K562 (cell line): Measurements from ENCODE around the gene USP20. TPM values are rescaled to one million over a fixed set of nuclear protein-coding genes. Genes with fewer than 3 reads are reported as not detected.

ENCODE experiments used
- ATAC-seq: fragments of 200-7000 bp; cut with Tn5 transposase; 3 replicates; pipeline ENCODE4 v1.9.1; 2020; ENCODE audit warnings: moderate library complexity
- BruUV-seq: library from RNA; stranded (reverse); fragments of 400-500 nt; replicated peaks from 2 replicates; lab custom pipeline; 2021; lab: Mats Ljungman, UMichigan
- CTCF ChIA-PET: fragments of 300-600 bp; formaldehyde crosslinking; extraction: SDS; loops from one replicate; lab custom pipeline; 2021; ENCODE audit warnings: low intra/inter-chr PET ratio; lab: Yijun Ruan, JAX
- POLR2A ChIA-PET: fragments of 300-600, 350-650 bp; sonication (Branson Sonifier 250); formaldehyde crosslinking; extraction: SDS; loops from one replicate; lab custom pipeline; 2021; ENCODE audit warnings: antibody characterized with exemption, inconsistent platforms; lab: Yijun Ruan, JAX
- DNase-seq, 4 experiments: peaks; one replicate each; pipeline versions ENCODE4 v3.0.0 to v3.0.0-alpha.2; 2011 to 2018; ENCODE audit warnings: low spot score in 3 of 4, mixed read lengths in 3 of 4; ENCODE audit errors: extremely low read depth in 1 of 4
- FAIRE-seq: peaks from 2 replicates; lab custom pipeline; 2011; peaks lifted over from hg19 to GRCh38; lab: Jason Lieb, UNC
- H2AFZ ChIP-seq: 2 replicates; pipeline ENCODE4 v1.6.0; 2011; ENCODE audit warnings: low read depth, low read length, control low read depth, inconsistent platforms
- H3K27ac ChIP-seq: fragments of 200-600 bp; 3 replicates; pipeline ENCODE4 v1.8.0; 2011; ENCODE audit warnings: low read depth, mild to moderate bottlenecking, control low read depth, inconsistent platforms, low read length, moderate library complexity, mixed read lengths; ENCODE audit errors: extremely low read depth
- H3K27me3 ChIP-seq, 2 experiments: fragments of 300-600 bp in 1 of 2; 2 replicates in 1 of 2; 3 replicates in 1 of 2; pipeline versions ENCODE4 v1.6.0 to v1.8.0; 2011; ENCODE audit warnings: inconsistent platforms in 2 of 2, low read length in 2 of 2, mild to moderate bottlenecking in 1 of 2, mixed read lengths in 1 of 2, moderate library complexity in 1 of 2; ENCODE audit not compliant: control insufficient read depth in 2 of 2, insufficient read depth in 2 of 2
- H3K36me3 ChIP-seq: fragments of 300-600 bp; 3 replicates; pipeline ENCODE4 v1.8.0; 2011; ENCODE audit warnings: mild to moderate bottlenecking, low read length, inconsistent platforms; ENCODE audit not compliant: control insufficient read depth, insufficient read depth
- H3K4me1 ChIP-seq, 2 experiments: fragments of 200-600 bp in 1 of 2; replicated peaks in 1 of 2; 2 replicates in 1 of 2; 3 replicates in 1 of 2; pipeline versions ENCODE4 v1.5.1 to v1.8.0; 2011; ENCODE audit warnings: inconsistent platforms in 2 of 2, low read length in 2 of 2, mild to moderate bottlenecking in 1 of 2, mixed read lengths in 1 of 2, moderate library complexity in 1 of 2; ENCODE audit not compliant: control insufficient read depth in 2 of 2, insufficient read depth in 2 of 2
- H3K4me2 ChIP-seq: 2 replicates; pipeline ENCODE4 v1.6.1; 2011; ENCODE audit warnings: low read length, control low read depth, inconsistent platforms, mixed read lengths; ENCODE audit not compliant: insufficient read depth
- H3K4me3 ChIP-seq: fragments of 200-600 bp; sonication (generic), shearing (Covaris generic); 2 replicates; pipeline ENCODE4 v1.5.1; 2016; ENCODE audit warnings: control low read depth, inconsistent platforms
- H3K79me2 ChIP-seq: fragments of 200-600 bp; 3 replicates; pipeline ENCODE4 v1.8.0; 2011; ENCODE audit warnings: low read length, inconsistent platforms; ENCODE audit not compliant: control insufficient read depth, insufficient read depth
- H3K9ac ChIP-seq, 2 experiments: 2 replicates each; pipeline versions ENCODE4 v1.6.0 to v1.6.1; 2011; ENCODE audit warnings: low read depth in 2 of 2, low read length in 2 of 2, control low read depth in 1 of 2, inconsistent platforms in 1 of 2, mild to moderate bottlenecking in 1 of 2, mixed read lengths in 1 of 2; ENCODE audit not compliant: insufficient read depth in 1 of 2
- H3K9me1 ChIP-seq: one replicate; pipeline ENCODE4 v1.6.0; 2011; ENCODE audit warnings: inconsistent platforms, mild to moderate bottlenecking, low read length, moderate library complexity; ENCODE audit not compliant: control insufficient read depth, insufficient read depth
- H3K9me3 ChIP-seq: replicated peaks from 2 replicates; pipeline ENCODE4 v1.5.1; 2011; ENCODE audit warnings: low read depth, low read length, inconsistent platforms; ENCODE audit not compliant: control insufficient read depth, insufficient read depth
- H4K20me1 ChIP-seq: replicated peaks from 2 replicates; pipeline ENCODE4 v1.6.1; 2011; ENCODE audit warnings: low read length, inconsistent platforms, mixed read lengths; ENCODE audit not compliant: control insufficient read depth, insufficient read depth
- CREM ChIP-seq: IDR thresholded peaks from 2 replicates; pipeline ENCODE4 v1.6.1; 2014; ENCODE audit warnings: antibody characterized with exemption, low read depth
- EHMT2 ChIP-seq: fragments of 450-650 bp; IDR thresholded peaks from 2 replicates; pipeline ENCODE4 v1.6.1; 2018; ENCODE audit warnings: antibody characterized with exemption
- FOXO4 ChIP-seq: fragments of 450-650 bp; formaldehyde crosslinking; IDR thresholded peaks from 2 replicates; pipeline ENCODE4 v1.4.0; 2020; ENCODE audit warnings: mild to moderate bottlenecking, moderate library complexity
- MED1 ChIP-seq: sonication (generic); formaldehyde crosslinking; IDR thresholded peaks from 2 replicates; pipeline ENCODE4 v1.8.1; 2023; ENCODE audit warnings: missing genetic modification reagents, borderline replicate concordance
- NFIX ChIP-seq: fragments of 250-450 bp; sonication (Bioruptor Pico); IDR thresholded peaks from 2 replicates; pipeline ENCODE4 v1.4.0; 2020; ENCODE audit warnings: low read depth, mild to moderate bottlenecking, moderate library complexity
- WGBS: fragments of 100-300 bp; shearing (Covaris generic); methylation state at CpG from one replicate; pipeline ENCODE4 v1.1.6; 2016; ENCODE audit warnings: low coverage, mixed read lengths; ENCODE audit not compliant: insufficient coverage; ENCODE audit errors: missing lambda C conversion rate; 5-methylcytosine and 5-hydroxymethylcytosine counted together
- in situ Hi-C: fragments of 300-500 bp; cut with MboI; formaldehyde crosslinking; loops from 4 replicates; pipeline ENCODE4 v1.15.0; 2018; ENCODE audit warnings: inconsistent platforms, mixed read lengths
- intact Hi-C: fragments of 100-400 bp; cut with micrococcal nuclease; formaldehyde crosslinking; loops from 2 replicates; pipeline ENCODE4 v1.14.2; 2022
- polyA plus RNA-seq, 8 experiments: library from polyadenylated mRNA; depleted of rRNA in 4 of 8; stranded (reverse) in 5 of 8; unstranded in 3 of 8; fragments of >200 nt; fragmentation: Nextera tagmentation in 2 of 8; fragmentation: Illumina TruSeq in 1 of 8; extraction: Ambion mirVana in 2 of 8; extraction: Trizol in 1 of 8; gene quantifications; 2 replicates each; pipeline versions ENCODE4 v1.2.1 to v1.2.3, GENCODE V29; 2011 to 2014; ENCODE audit warnings: inconsistent platforms in 1 of 8, missing spikeins in 1 of 8
- total RNA-seq, 7 experiments: library from RNA; depleted of rRNA in 6 of 7; stranded (reverse); fragments of >200 nt in 6 of 7; fragmentation: Illumina TruSeq in 2 of 7; extraction: Trizol in 2 of 7; gene quantifications; 2 replicates each; pipeline versions ENCODE4 v1.2.1 to v1.2.3, GENCODE V29; 2011 to 2021; ENCODE audit warnings: low replicate concordance in 1 of 7

The USP20 gene
- total and polyA plus RNA-seq, 9 of the 15 experiments (the other 6 are each of a cell fraction or from before 2014, with no cell fraction given): 1.9 to 136 (median 49.1) TPM

- TF ChIP-seq CREM (no peak), EHMT2 (no peak), FOXO4 (no peak), NFIX (CRISPR knock-in tag) (no peak), MED1 (CRISPR knock-in tag) (no peak)
- POLR2A ChIA-PET: no interaction called here
- intact Hi-C loops: no loop called here
- H3K9ac ChIP-seq: no peak overlapping the region
- CTCF ChIA-PET: no interaction called here
- no peak overlapping the region for H3K4me2 ChIP-seq
- WGBS: 68% methylated on average over 4 of the region's 4 CpGs
- H3K79me2 ChIP-seq: no peaks in the 10 kb centered on the region
- ATAC-seq (no peak), FAIRE-seq (no peak), DNase-seq (no peak)
- H4K20me1 ChIP-seq: no peaks in the 10 kb centered on the region
- H3K4me1 ChIP-seq: peaks cover 9 to 14% of the 10 kb centered on the region in 2 experiments; a peak in 4 of 5 replicates
- H3K9me1 ChIP-seq: no peaks in the 10 kb centered on the region
- H3K36me3 ChIP-seq: no peaks in the 10 kb centered on the region
- no peaks in the 10 kb centered on the region for H3K27me3 ChIP-seq
- no peak overlapping the region for H3K4me3 ChIP-seq
- in situ Hi-C loops: no loop called here
- no peak overlapping the region for H2AFZ ChIP-seq
- no TSS peak for BruUV-seq
- no peak overlapping the region for H3K27ac ChIP-seq
- H3K9me3 ChIP-seq: no peaks in the 10 kb centered on the region
Observed at GRCh38 chr9:129908906-129909305, 73.6 kb downstream of the USP20 start.
